GM18867 (cell line): ENCODE measurements around the gene HPCAL4.
A peak's percentile ranks its signal among the peaks of the same experiment; 100 is the strongest.

ENCODE experiments used
- ATAC-seq: cut with Tn5 transposase; IDR thresholded peaks from one replicate; pipeline ENCODE4 v1.9.1; 2021; ENCODE audit warnings: mild to moderate bottlenecking, moderate library complexity; ENCODE audit not compliant: unreplicated experiment

Gene HPCAL4

GRCh38 chr1:39652554-39652953 is 38.7 kb downstream of the HPCAL4 start:
- ATAC-seq = no peak

- no peak for ATAC-seq
These were observed 39.1 kb downstream of the HPCAL4 start for GRCh38 chr1:39652105-39652504.

- ATAC-seq = no peak
These were observed 40.8 kb downstream of the HPCAL4 start for GRCh38 chr1:39650431-39650830.

- no peak for ATAC-seq
These were observed 41.5 kb downstream of the HPCAL4 start for GRCh38 chr1:39649636-39650185.

GRCh38 chr1:39648496-39648895 is 42.7 kb downstream of the HPCAL4 start:
- ATAC-seq = no peak

- ATAC-seq = no peak
These were observed 44.0 kb downstream of the HPCAL4 start for GRCh38 chr1:39647247-39647646.

- ATAC-seq = no peak
These were observed 44.8 kb downstream of the HPCAL4 start for GRCh38 chr1:39646232-39647081.

GRCh38 chr1:39645411-39646043 is 45.7 kb downstream of the HPCAL4 start:
- no peak for ATAC-seq

- ATAC-seq = no peak
These were observed 47.5 kb downstream of the HPCAL4 start for GRCh38 chr1:39643705-39644104.

GRCh38 chr1:39642796-39643195 is 48.4 kb downstream of the HPCAL4 start:
- no peak for ATAC-seq

GRCh38 chr1:39640861-39641260 is 50.4 kb downstream of the HPCAL4 start:
- ATAC-seq = no peak

- ATAC-seq = peak; percentile 62
These were observed 51.7 kb downstream of the HPCAL4 start, which contains the start of gene HEYL for GRCh38 chr1:39639305-39640130. Gene HEYL, minus strand, starts transcription at chr1:39639643. Its CDS starts 18 bp downstream, at chr1:39639625.

GRCh38 chr1:39638965-39639304 is 52.3 kb downstream of the HPCAL4 start:
- ATAC-seq = no peak

GRCh38 chr1:39637361-39637760 is 53.9 kb downstream of the HPCAL4 start:
- ATAC-seq = no peak

GRCh38 chr1:39635871-39636210 is 55.4 kb downstream of the HPCAL4 start:
- ATAC-seq = no peak

- no peak for ATAC-seq
These were observed 55.9 kb downstream of the HPCAL4 start for GRCh38 chr1:39635205-39635870.

- no peak for ATAC-seq
These were observed 57.8 kb downstream of the HPCAL4 start for GRCh38 chr1:39633422-39633821.

- ATAC-seq = no peak
These were observed 58.4 kb downstream of the HPCAL4 start for GRCh38 chr1:39632682-39633417.

GRCh38 chr1:39632323-39632681 is 58.9 kb downstream of the HPCAL4 start:
- ATAC-seq = no peak
